ENCODE measurements around the gene SDHAF2.

GRCh38 chr11:61475433-61475832 is 45.5 kb downstream of the SDHAF2 start:
- TF ChIP-seq EZH2 (IDR thresholded peaks at IDR 0.05) (no peak), POLR2AphosphoS5 (IDR thresholded peaks at IDR 0.05; ENCODE audit: borderline replicate concordance, low read depth, low read length) (no peak), FOXP2 (optimal IDR thresholded peaks at IDR 0.05; ENCODE audit: control extremely low read depth, extremely low read length, insufficient read depth) (no peak)
